GM21515 (cell line): ENCODE results near the gene MDK.

Source experiments
- ATAC-seq: cut with Tn5 transposase; IDR thresholded peaks from one replicate; pipeline ENCODE4 v1.9.1; 2021; ENCODE audit not compliant: unreplicated experiment

The MDK gene

GRCh38 chr11:46381048-46381818, at the start of gene MDK:
Gene MDK (plus strand): TSS chr11:46381669. CDS start chr11:46382058, 389 bp downstream.
- no peak for ATAC-seq

- no peak for ATAC-seq
Measured at GRCh38 chr11:46332093-46332567, 49.3 kb upstream of the MDK start.

GRCh38 chr11:46332568-46333393, 48.7 kb upstream of the MDK start:
- ATAC-seq = no peak

GRCh38 chr11:46333394-46333947, 48.0 kb upstream of the MDK start:
- ATAC-seq = no peak

GRCh38 chr11:46334211-46334610, 47.3 kb upstream of the MDK start:
- no peak for ATAC-seq

- no peak for ATAC-seq
Measured at GRCh38 chr11:46335271-46335670, 46.2 kb upstream of the MDK start.

- no peak for ATAC-seq
Measured at GRCh38 chr11:46335890-46336562, 45.4 kb upstream of the MDK start.

- ATAC-seq = no peak
Measured at GRCh38 chr11:46336563-46337180, 44.8 kb upstream of the MDK start.

GRCh38 chr11:46337626-46338345, 43.7 kb upstream of the MDK start:
- ATAC-seq = no peak

GRCh38 chr11:46338636-46338987, 42.9 kb upstream of the MDK start:
- ATAC-seq = no peak

GRCh38 chr11:46338988-46339666, 42.3 kb upstream of the MDK start:
- ATAC-seq = no peak

GRCh38 chr11:46339816-46340215, 41.7 kb upstream of the MDK start:
- ATAC-seq = no peak

GRCh38 chr11:46341454-46341853, 40.0 kb upstream of the MDK start:
- no peak for ATAC-seq

- no peak for ATAC-seq
Measured at GRCh38 chr11:46342239-46342638, 39.2 kb upstream of the MDK start.

GRCh38 chr11:46343520-46343919, 37.9 kb upstream of the MDK start:
- ATAC-seq = no peak

GRCh38 chr11:46345131-46345597, 36.3 kb upstream of the MDK start:
- ATAC-seq = no peak

GRCh38 chr11:46345881-46346484, 35.5 kb upstream of the MDK start:
- no peak for ATAC-seq

GRCh38 chr11:46346886-46347636, 34.4 kb upstream of the MDK start, which contains the start of gene DGKZ:
Gene DGKZ (plus strand): TSS chr11:46347463. CDS start chr11:46347660, 197 bp downstream.
- ATAC-seq = peak; percentile 69
